Measurements from ENCODE around the gene TXNDC11. TPM values are rescaled to one million over a fixed set of nuclear protein-coding genes. Genes with fewer than 3 reads are reported as not detected.

Gene TXNDC11
- total and polyA plus RNA-seq, 9 of the 15 experiments (the other 6 are each of a cell fraction or from before 2014, with no cell fraction given) = 0.66 to 32.6 (median 26.2) TPM

- H3K9me3 ChIP-seq (replicated peaks; ENCODE audit: control insufficient read depth, insufficient read depth, low read depth, low read length) = no peaks in the 10 kb centered on the region
- H2AFZ ChIP-seq (ENCODE audit: low read depth, low read length) = no peak overlapping the region
- ChIA-PET POLR2A (no interaction called here), CTCF (ENCODE audit: low intra/inter-chr PET ratio) (no interaction called here)
- no TSS peak for BruUV-seq (replicated peaks)
- in situ Hi-C loops (cut with MboI) (no loop called here), intact Hi-C loops (cut with micrococcal nuclease) (no loop called here)
- no peaks in the 10 kb centered on the region for H3K27me3 ChIP-seq (ENCODE audit: control insufficient read depth in 2 of 2, insufficient read depth in 2 of 2, low read length in 2 of 2)
- peaks cover 73% of the 10 kb centered on the region for H3K36me3 ChIP-seq (ENCODE audit: control insufficient read depth, insufficient read depth, low read length)
- no peaks in the 10 kb centered on the region for H3K79me2 ChIP-seq (ENCODE audit: control insufficient read depth, insufficient read depth, low read length)
- no peaks in the 10 kb centered on the region for H4K20me1 ChIP-seq (replicated peaks; ENCODE audit: control insufficient read depth, insufficient read depth, low read length)
- DNase-seq (ENCODE audit: extremely low read depth in 1 of 4, low spot score in 3 of 4) (no peak), FAIRE-seq (no peak), ATAC-seq (no peak)
- no peaks in the 10 kb centered on the region for H3K9me1 ChIP-seq (ENCODE audit: control insufficient read depth, insufficient read depth, low read length)
- TF ChIP-seq, protein P1, sequence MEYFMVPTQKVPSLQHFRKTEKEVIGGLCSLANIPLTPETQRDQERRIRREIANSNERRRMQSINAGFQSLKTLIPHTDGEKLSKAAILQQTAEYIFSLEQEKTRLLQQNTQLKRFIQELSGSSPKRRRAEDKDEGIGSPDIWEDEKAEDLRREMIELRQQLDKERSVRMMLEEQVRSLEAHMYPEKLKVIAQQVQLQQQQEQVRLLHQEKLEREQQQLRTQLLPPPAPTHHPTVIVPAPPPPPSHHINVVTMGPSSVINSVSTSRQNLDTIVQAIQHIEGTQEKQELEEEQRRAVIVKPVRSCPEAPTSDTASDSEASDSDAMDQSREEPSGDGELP (CRISPR knock-in tag; IDR thresholded peaks at IDR 0.05; ENCODE audit: borderline replicate concordance) = no peak
- TF ChIP-seq SMAD3 (CRISPR knock-in tag; conservative IDR thresholded peaks at IDR 0.05) (no peak), DMBX1 (CRISPR knock-in tag; IDR thresholded peaks at IDR 0.05; ENCODE audit: borderline replicate concordance) (no peak), CCAR2 (IDR thresholded peaks at IDR 0.05; ENCODE audit: low read depth, low read length) (no peak), BRD9 (IDR thresholded peaks at IDR 0.05; ENCODE audit: low read depth, partially characterized antibody) (no peak), HMGN3 (IDR thresholded peaks at IDR 0.05; ENCODE audit: borderline replicate concordance, extremely low read depth, insufficient read length, low read depth, low read length) (no peak), KAT2B (IDR thresholded peaks at IDR 0.05; ENCODE audit: low read depth, low read length) (no peak), SNRNP70 (optimal IDR thresholded peaks at IDR 0.05; ENCODE audit: low read depth, low read length) (no peak), KHSRP (IDR thresholded peaks at IDR 0.05) (no peak), ELF4 (CRISPR knock-in tag; IDR thresholded peaks at IDR 0.05) (no peak)
- TF ChIP-seq, protein P2, sequence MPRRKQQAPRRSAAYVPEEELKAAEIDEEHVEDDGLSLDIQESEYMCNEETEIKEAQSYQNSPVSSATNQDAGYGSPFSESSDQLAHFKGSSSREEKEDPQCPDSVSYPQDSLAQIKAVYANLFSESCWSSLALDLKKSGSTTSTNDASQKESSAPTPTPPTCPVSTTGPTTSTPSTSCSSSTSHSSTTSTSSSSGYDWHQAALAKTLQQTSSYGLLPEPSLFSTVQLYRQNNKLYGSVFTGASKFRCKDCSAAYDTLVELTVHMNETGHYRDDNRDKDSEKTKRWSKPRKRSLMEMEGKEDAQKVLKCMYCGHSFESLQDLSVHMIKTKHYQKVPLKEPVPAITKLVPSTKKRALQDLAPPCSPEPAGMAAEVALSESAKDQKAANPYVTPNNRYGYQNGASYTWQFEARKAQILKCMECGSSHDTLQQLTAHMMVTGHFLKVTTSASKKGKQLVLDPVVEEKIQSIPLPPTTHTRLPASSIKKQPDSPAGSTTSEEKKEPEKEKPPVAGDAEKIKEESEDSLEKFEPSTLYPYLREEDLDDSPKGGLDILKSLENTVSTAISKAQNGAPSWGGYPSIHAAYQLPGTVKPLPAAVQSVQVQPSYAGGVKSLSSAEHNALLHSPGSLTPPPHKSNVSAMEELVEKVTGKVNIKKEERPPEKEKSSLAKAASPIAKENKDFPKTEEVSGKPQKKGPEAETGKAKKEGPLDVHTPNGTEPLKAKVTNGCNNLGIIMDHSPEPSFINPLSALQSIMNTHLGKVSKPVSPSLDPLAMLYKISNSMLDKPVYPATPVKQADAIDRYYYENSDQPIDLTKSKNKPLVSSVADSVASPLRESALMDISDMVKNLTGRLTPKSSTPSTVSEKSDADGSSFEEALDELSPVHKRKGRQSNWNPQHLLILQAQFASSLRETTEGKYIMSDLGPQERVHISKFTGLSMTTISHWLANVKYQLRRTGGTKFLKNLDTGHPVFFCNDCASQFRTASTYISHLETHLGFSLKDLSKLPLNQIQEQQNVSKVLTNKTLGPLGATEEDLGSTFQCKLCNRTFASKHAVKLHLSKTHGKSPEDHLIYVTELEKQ (CRISPR knock-in tag; IDR thresholded peaks at IDR 0.05) = no peak
- no peak overlapping the region for H3K4me3 ChIP-seq
- no peak overlapping the region for H3K27ac ChIP-seq (ENCODE audit: extremely low read depth, low read depth, low read length)
- H3K4me2 ChIP-seq (ENCODE audit: insufficient read depth, low read length) = no peak overlapping the region
- H3K4me1 ChIP-seq (replicated peaks in 1 of 2; ENCODE audit: control insufficient read depth in 2 of 2, insufficient read depth in 2 of 2, low read length in 2 of 2) = no peaks in the 10 kb centered on the region
- H3K9ac ChIP-seq (ENCODE audit: insufficient read depth in 1 of 2, low read depth in 2 of 2, low read length in 2 of 2) = no peak overlapping the region
Measured at GRCh38 chr16:11716336-11716735, 26.3 kb downstream of the TXNDC11 start.
